LNCaP clone FGC (cell line): ENCODE results near the gene PTPRCAP.

Source experiments
- DNase-seq: peaks from one replicate; pipeline ENCODE4 v3.0.0-alpha.2; 2011; ENCODE audit warnings: low read depth
- H3K4me3 ChIP-seq: 2 replicates; pipeline ENCODE4 v1.5.1; 2011; ENCODE audit warnings: mild to moderate bottlenecking, low read depth, low read length, control low read depth
- TF ChIP-seq, protein P1 (sequence below): IDR thresholded peaks from 2 replicates; pipeline ENCODE4 v1.5.1; 2012; ENCODE audit warnings: mild to moderate bottlenecking; ENCODE audit not compliant: control insufficient read depth, insufficient read depth; ENCODE audit errors: extremely low read depth

Gene PTPRCAP

DNA sequence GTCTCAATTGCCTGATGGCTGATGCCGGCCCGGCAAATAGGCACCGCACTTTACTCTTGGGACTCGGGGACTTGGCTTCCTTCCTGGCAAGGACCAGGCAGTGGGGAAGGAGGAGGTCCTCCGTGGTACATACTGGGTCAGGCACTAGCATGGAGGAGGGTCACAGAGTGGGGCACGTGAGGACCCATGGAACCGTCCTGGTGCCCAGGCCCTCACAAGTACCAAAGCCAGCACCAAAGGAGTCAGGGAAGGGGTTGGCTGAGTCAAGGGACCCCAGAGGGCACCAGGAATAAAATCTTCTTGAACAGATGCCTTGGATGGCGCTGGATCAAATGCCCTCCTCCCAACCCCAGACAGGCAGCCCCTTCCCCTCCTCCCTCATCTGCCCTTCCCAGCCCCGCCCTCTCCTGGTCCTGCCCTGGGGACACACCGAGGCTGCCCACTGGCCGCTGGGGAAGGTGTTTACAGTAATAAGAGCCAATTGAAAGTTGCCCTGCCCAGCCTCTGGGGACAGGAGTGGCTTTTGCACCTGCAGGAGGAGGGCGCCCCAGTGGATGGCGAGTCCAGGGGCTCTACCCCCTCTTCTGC, 27.6 kb downstream of the PTPRCAP start:
- H3K4me3 ChIP-seq = no peak overlapping the region
- TF ChIP-seq, protein P1, sequence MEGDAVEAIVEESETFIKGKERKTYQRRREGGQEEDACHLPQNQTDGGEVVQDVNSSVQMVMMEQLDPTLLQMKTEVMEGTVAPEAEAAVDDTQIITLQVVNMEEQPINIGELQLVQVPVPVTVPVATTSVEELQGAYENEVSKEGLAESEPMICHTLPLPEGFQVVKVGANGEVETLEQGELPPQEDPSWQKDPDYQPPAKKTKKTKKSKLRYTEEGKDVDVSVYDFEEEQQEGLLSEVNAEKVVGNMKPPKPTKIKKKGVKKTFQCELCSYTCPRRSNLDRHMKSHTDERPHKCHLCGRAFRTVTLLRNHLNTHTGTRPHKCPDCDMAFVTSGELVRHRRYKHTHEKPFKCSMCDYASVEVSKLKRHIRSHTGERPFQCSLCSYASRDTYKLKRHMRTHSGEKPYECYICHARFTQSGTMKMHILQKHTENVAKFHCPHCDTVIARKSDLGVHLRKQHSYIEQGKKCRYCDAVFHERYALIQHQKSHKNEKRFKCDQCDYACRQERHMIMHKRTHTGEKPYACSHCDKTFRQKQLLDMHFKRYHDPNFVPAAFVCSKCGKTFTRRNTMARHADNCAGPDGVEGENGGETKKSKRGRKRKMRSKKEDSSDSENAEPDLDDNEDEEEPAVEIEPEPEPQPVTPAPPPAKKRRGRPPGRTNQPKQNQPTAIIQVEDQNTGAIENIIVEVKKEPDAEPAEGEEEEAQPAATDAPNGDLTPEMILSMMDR = no peak
- no peak for DNase-seq

DNA sequence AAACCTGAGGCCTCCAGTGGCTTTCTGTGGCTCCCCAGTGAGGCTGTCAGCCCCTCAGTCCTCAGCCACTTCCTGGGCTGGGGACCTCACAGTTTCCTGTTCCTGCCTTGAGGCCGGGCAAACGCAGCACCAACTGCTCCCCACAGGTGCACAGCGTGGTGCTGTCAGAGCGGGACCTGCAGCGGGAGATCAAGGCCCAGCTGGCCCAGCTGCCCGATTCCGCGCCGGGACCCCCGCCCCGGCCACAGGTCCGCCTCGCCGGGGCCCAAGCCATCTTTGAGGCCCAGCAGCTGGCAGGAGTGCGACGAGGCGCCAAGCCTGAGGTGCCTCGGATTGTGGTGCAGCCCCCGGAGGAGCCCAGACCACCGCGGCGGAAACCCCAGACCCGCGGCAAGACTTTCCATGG, 28.2 kb downstream of the PTPRCAP start:
- TF ChIP-seq, protein P1 = no peak
- no peak for DNase-seq
- H3K4me3 ChIP-seq = no peak overlapping the region

DNA sequence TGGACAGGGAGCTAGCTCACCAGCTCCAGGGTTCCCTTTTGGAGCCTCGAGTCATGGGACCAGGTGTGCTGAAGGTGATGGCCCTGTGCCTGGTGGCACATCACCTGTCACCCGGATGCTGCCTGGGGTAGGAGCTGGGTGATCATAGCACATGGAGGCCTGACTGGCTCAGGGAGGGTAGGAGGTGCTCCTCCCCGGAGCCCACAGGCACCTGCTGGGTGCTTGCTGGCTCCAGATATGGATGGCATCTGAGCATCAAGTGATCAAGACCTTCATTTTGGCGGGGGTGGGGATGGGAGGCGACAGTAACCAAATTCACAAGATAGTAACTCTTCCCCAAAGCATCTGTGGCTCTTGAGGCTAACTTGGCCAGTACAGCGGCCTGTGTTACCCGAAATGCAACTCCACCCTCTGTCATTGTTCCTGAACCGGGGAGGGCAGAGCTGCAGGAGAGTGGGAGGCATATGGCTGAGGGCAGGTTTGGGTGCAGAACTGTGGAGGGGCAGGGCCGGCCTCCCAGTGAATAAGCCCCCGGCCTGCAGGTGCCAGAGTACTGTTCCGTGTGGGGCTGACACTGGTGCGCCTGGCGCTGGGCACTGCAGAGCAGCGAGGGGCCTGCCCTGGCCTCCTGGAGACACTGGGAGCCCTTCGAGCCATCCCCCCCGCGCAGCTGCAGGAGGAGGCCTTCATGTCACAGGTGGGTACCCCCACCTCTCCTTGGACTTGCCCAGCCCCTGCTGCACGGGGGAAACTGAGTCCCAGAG, 28.9 kb downstream of the PTPRCAP start:
- TF ChIP-seq, protein P1 = no peak
- DNase-seq = no peak
- H3K4me3 ChIP-seq = no peak overlapping the region

DNA sequence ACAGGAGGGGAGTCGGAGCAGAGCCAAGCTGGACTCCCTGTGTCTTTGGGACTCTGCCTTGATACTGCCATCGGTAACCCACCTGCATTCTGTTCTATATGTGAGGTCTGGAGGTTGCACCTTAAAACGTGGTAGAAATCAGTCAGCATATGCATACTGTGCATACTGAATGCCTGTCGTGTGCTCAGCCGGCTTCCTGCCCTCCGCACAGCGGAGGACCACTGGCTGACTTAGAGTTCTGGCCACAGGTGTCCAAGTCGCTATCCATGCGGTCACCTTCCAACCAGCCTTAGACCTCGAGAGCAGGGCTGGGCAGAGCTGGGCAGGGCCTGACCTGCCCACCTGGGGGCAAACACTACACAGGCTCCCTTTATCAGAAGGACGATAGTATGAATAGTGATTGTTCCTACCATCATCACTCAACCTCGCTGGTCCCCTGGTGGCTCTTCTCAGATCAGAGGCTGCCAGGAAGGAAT, 29.8 kb downstream of the PTPRCAP start:
- no peak for DNase-seq

DNA sequence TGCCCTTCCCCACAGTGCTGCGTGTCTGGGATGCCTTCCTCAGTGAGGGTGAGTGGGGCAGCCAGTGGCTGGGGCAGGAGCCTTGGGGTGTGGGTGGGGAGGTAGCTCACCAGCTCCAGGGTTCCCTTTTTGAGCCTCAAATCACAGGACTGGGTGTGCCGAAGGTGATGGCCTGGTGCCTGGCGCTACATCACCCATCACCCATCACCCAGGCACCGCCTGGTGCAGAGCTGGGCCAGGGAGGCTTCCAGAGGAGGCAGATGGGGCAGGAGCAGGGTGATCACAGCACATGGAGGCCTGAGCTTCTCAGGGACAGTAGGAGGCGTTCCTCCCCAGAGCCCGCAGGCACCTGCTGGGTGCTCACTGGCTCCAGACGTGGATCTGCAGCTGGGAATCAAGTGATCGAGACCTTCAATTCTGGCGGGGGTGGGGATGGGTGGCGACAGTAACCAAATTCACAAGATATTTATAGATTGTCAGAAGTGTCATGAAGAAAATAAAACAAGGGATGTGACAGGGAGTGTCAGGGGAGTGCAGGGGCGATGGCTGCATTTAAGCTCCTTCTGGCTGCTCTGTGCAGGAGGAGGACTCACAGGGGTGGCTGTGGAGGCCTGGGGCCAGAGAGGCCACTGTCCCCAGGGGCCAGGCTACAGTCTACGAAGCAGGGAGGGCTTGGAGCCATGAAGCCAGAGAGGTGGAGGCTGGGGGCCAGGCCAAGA, 30.4 kb downstream of the PTPRCAP start:
- H3K4me3 ChIP-seq = no peak overlapping the region
- DNase-seq = no peak
- TF ChIP-seq, protein P1 = peak; percentile 19; the same call in 1 of the 2 replicates

More for the DNA sequence above, 29.8 kb downstream of the PTPRCAP start:
- TF ChIP-seq, protein P1 = no peak
- H3K4me3 ChIP-seq = no peak overlapping the region

DNA sequence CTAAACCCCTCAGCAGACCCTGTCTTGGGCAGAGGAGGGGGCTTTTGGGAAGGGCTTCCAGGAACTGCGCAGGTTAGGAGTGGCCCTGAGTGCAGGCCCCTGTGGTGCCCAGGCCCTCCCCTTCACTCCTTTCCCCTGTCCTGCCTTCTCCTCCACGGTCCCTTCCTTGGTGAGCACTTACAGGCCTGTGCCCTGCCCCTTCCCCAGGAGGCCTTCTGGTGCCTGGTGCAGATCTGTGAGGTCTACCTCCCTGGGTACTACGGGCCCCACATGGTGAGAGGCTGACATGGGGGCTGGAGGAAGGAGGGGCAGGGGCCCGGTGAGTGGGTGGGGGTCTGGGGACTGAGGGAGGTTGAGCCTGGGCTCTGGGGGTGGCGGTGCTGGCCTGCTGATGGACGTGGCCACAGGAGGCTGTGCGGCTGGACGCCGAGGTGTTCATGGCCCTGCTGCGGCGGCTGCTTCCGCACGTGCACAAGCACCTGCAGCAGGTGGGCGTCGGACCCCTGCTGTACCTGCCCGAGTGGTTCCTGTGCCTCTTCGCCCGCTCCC, 31.0 kb downstream of the PTPRCAP start:
- H3K4me3 ChIP-seq = no peak overlapping the region
- DNase-seq = no peak
- TF ChIP-seq, protein P1 = no peak
